Measurements from ENCODE around the gene RPS6KA2.

- TF ChIP-seq CTBP1 (IDR thresholded peaks at IDR 0.05; ENCODE audit: borderline replicate concordance) (no peak), PKNOX1 (IDR thresholded peaks at IDR 0.05) (no peak), SP1 (IDR thresholded peaks at IDR 0.05) (no peak), FOXA1 (IDR thresholded peaks at IDR 0.05) (no peak), ELF4 (IDR thresholded peaks at IDR 0.05) (no peak), ZNF384 (IDR thresholded peaks at IDR 0.05) (no peak), SUZ12 (IDR thresholded peaks at IDR 0.05) (no peak), TARDBP (IDR thresholded peaks at IDR 0.05) (no peak), NFRKB (IDR thresholded peaks at IDR 0.05) (no peak), FOXK2 (IDR thresholded peaks at IDR 0.05) (no peak), BHLHE40 (IDR thresholded peaks at IDR 0.05; ENCODE audit: borderline replicate concordance) (no peak), ARNT (IDR thresholded peaks at IDR 0.05) (no peak), LEF1 (IDR thresholded peaks at IDR 0.05; ENCODE audit: borderline replicate concordance) (no peak), FOXM1 (IDR thresholded peaks at IDR 0.05; ENCODE audit: borderline replicate concordance) (no peak)
Observed at GRCh38 chr6:166499350-166500163, 127.5 kb downstream of the RPS6KA2 start.
